OCI-M2 (cell line): ENCODE measurements around the gene WNT7B.

ENCODE experiments used
- DNase-seq: peaks from one replicate; lab custom pipeline; 2025; ENCODE audit not compliant: unreplicated experiment; lab: John Stamatoyannopoulos, UW

WNT7B gene

GRCh38 chr22:45914309-45914708, 62.7 kb downstream of the WNT7B start:
- no peak for DNase-seq

GRCh38 chr22:45912910-45913309, 64.1 kb downstream of the WNT7B start:
- no peak for DNase-seq

GRCh38 chr22:45911601-45912271, 65.2 kb downstream of the WNT7B start:
- DNase-seq: no peak

- no peak for DNase-seq
Observed at GRCh38 chr22:45910928-45911467, 66.0 kb downstream of the WNT7B start.

- no peak for DNase-seq
Observed at GRCh38 chr22:45908961-45909360, 68.0 kb downstream of the WNT7B start.

- DNase-seq: no peak
Observed at GRCh38 chr22:45907996-45908395, 69.0 kb downstream of the WNT7B start.

GRCh38 chr22:45907378-45907777, 69.6 kb downstream of the WNT7B start:
- DNase-seq: no peak

GRCh38 chr22:45906946-45907345, 70.0 kb downstream of the WNT7B start:
- DNase-seq: no peak

- no peak for DNase-seq
Observed at GRCh38 chr22:45905924-45906865, 70.8 kb downstream of the WNT7B start.

GRCh38 chr22:45905326-45905923, 71.5 kb downstream of the WNT7B start:
- no peak for DNase-seq

- DNase-seq: no peak
Observed at GRCh38 chr22:45904236-45904635, 72.7 kb downstream of the WNT7B start.

- no peak for DNase-seq
Observed at GRCh38 chr22:45903355-45904135, 73.4 kb downstream of the WNT7B start.

GRCh38 chr22:45897736-45898135, 79.2 kb downstream of the WNT7B start:
- no peak for DNase-seq

- no peak for DNase-seq
Observed at GRCh38 chr22:45896964-45897538, 79.9 kb downstream of the WNT7B start.

GRCh38 chr22:45896153-45896951, 80.6 kb downstream of the WNT7B start:
- no peak for DNase-seq

GRCh38 chr22:45895436-45896152, 81.4 kb downstream of the WNT7B start:
- DNase-seq: no peak

GRCh38 chr22:45893516-45893915, 83.4 kb downstream of the WNT7B start:
- DNase-seq: no peak

GRCh38 chr22:45892681-45893461, 84.1 kb downstream of the WNT7B start:
- no peak for DNase-seq
